OCI-LY1 (cell line): Measurements from ENCODE around the gene SCN2B.
A peak's percentile ranks its signal among the peaks of the same experiment; 100 is the strongest.

Source experiments
- H2AFZ ChIP-seq: fragments of 200-600 bp; sonication (generic), shearing (Covaris generic); 2 replicates; pipeline ENCODE4 v1.6.0; 2014; ENCODE audit warnings: antibody characterized with exemption, mild to moderate bottlenecking, low read length
- H3F3A ChIP-seq: fragments of 200-600 bp; sonication (generic), shearing (Covaris generic); 2 replicates; pipeline ENCODE4 v1.6.0; 2014; ENCODE audit warnings: mild to moderate bottlenecking, antibody characterized with exemption, low read length, moderate library complexity; ENCODE audit not compliant: insufficient read depth
- H3K27ac ChIP-seq: fragments of 200-600 bp; sonication (generic); 2 replicates; pipeline ENCODE4 v1.5.1; 2014; ENCODE audit warnings: low read length, mixed run types, mild to moderate bottlenecking, low read depth; ENCODE audit not compliant: poor library complexity, severe bottlenecking
- H3K27me3 ChIP-seq: fragments of 200-600 bp; sonication (generic); 2 replicates; pipeline ENCODE4 v1.6.0; 2014; ENCODE audit warnings: antibody characterized with exemption, mild to moderate bottlenecking, low read length, moderate library complexity; ENCODE audit not compliant: insufficient read depth
- H3K36me3 ChIP-seq: fragments of 200-600 bp; sonication (generic); 2 replicates; pipeline ENCODE4 v1.6.1; 2014; ENCODE audit warnings: mild to moderate bottlenecking, antibody characterized with exemption, low read length, moderate library complexity, mixed read lengths; ENCODE audit not compliant: insufficient read depth
- H3K4me1 ChIP-seq: fragments of 200-600 bp; sonication (generic); 2 replicates; pipeline ENCODE4 v1.5.1; 2014; ENCODE audit warnings: mild to moderate bottlenecking, low read length, moderate library complexity; ENCODE audit not compliant: insufficient read depth, severe bottlenecking
- H3K4me2 ChIP-seq: fragments of 200-600 bp; sonication (generic), shearing (Covaris generic); 2 replicates; pipeline ENCODE4 v1.6.1; 2014; ENCODE audit warnings: low read length
- H3K4me3 ChIP-seq: fragments of 200-600 bp; sonication (generic); 2 replicates; pipeline ENCODE4 v1.5.1; 2014; ENCODE audit warnings: low read length, low read depth, mild to moderate bottlenecking, mixed read lengths; ENCODE audit not compliant: poor library complexity, severe bottlenecking
- H3K79me2 ChIP-seq: fragments of 200-600 bp; shearing (Covaris generic); 2 replicates; pipeline ENCODE4 v1.6.1; 2016; ENCODE audit warnings: mixed run types, low read length, mixed read lengths; ENCODE audit not compliant: insufficient read depth
- H3K9ac ChIP-seq: fragments of 200-600 bp; sonication (generic), shearing (Covaris generic); 2 replicates; pipeline ENCODE4 v1.6.1; 2014; ENCODE audit warnings: mild to moderate bottlenecking, low read length, mixed read lengths
- H3K9me2 ChIP-seq: fragments of 200-600 bp; sonication (generic), shearing (Covaris generic); 2 replicates; pipeline ENCODE4 v1.6.1; 2014; ENCODE audit warnings: low read depth, mild to moderate bottlenecking, low read length, mixed read lengths
- H3K9me3 ChIP-seq: fragments of 200-600 bp; shearing (Covaris generic); 2 replicates; pipeline ENCODE4 v1.6.1; 2014; ENCODE audit warnings: low read length, mixed read lengths
- H4K20me1 ChIP-seq: fragments of 200-600 bp; sonication (generic), shearing (Covaris generic); 2 replicates; pipeline ENCODE4 v1.6.0; 2016; ENCODE audit warnings: mild to moderate bottlenecking, low read length; ENCODE audit not compliant: insufficient read depth
- CTCF ChIP-seq: fragments of 200-600 bp; sonication (generic), shearing (Covaris generic); IDR thresholded peaks from 2 replicates; pipeline ENCODE4 v1.5.1; 2017; ENCODE audit warnings: mild to moderate bottlenecking, antibody characterized with exemption, low read length, moderate library complexity, mixed read lengths
- EZH2 ChIP-seq: fragments of 200-600 bp; sonication (generic), shearing (Covaris generic); IDR thresholded peaks from 2 replicates; pipeline ENCODE4 v1.8.0; 2017; ENCODE audit warnings: borderline replicate concordance, mixed run types, mild to moderate bottlenecking, antibody characterized with exemption, low read length, moderate library complexity, mixed read lengths

The SCN2B gene

GRCh38 chr11:118171269-118172062 is 5.0 kb downstream of the SCN2B start:
- Histone ChIP-seq H3K9me3 (no peaks in the 10 kb centered on the region), H3K79me2 (no peaks in the 10 kb centered on the region), H3K36me3 (no peaks in the 10 kb centered on the region), H3K4me1 (no peaks in the 10 kb centered on the region), H3K9ac (no peak overlapping the region), H3K27ac (no peak overlapping the region), H3K9me2 (no peaks in the 10 kb centered on the region), H3K27me3 (no peaks in the 10 kb centered on the region; the same call in 1 of the 2 replicates), H4K20me1 (no peaks in the 10 kb centered on the region), H3K4me2 (no peak overlapping the region), H3K4me3 (no peak overlapping the region), H3F3A (no peaks in the 10 kb centered on the region), H2AFZ (no peak overlapping the region)
- TF ChIP-seq CTCF (peak; percentile 79), EZH2 (no peak)

GRCh38 chr11:118170882-118171268 is 5.6 kb downstream of the SCN2B start:
- TF ChIP-seq EZH2 (no peak), CTCF (no peak)
- Histone ChIP-seq H3K9ac (no peak overlapping the region), H3K27ac (no peak overlapping the region), H3K9me3 (no peaks in the 10 kb centered on the region), H3F3A (no peaks in the 10 kb centered on the region), H3K9me2 (no peaks in the 10 kb centered on the region), H3K4me2 (no peak overlapping the region), H2AFZ (no peak overlapping the region), H3K4me1 (no peaks in the 10 kb centered on the region), H3K36me3 (no peaks in the 10 kb centered on the region), H3K27me3 (no peaks in the 10 kb centered on the region; the same call in 1 of the 2 replicates), H3K79me2 (no peaks in the 10 kb centered on the region), H3K4me3 (no peak overlapping the region), H4K20me1 (no peaks in the 10 kb centered on the region)

DNA sequence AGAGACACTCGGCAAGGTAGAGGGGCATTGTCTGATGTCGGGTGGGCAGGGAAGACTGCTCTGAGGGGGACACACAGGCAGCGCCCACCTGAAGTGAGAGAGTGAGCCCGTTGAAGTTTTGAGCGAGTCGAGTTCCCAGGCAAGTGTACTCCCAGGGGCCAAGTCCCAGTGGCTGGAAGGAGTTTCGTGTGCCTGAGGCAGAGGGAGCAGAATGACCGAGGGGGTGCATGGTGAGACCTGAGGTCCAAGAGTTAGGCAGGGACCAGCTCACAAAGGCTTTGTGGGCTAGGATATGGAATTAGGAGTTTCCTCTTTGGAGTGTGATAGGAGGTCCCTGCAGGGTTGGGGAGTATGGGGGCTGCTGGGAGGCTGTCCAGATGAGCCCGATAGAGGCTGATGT is 6.2 kb downstream of the SCN2B start:
- no peaks in the 10 kb centered on the region for H3K9me2 ChIP-seq
- no peak overlapping the region for H3K9ac ChIP-seq
- no peak overlapping the region for H2AFZ ChIP-seq
- no peaks in the 10 kb centered on the region for H4K20me1 ChIP-seq
- no peak overlapping the region for H3K4me2 ChIP-seq
- no peaks in the 10 kb centered on the region for H3K36me3 ChIP-seq
- H3K27ac ChIP-seq = no peak overlapping the region
- no peaks in the 10 kb centered on the region for H3K9me3 ChIP-seq
- TF ChIP-seq CTCF = no peak
- no peaks in the 10 kb centered on the region for H3K4me1 ChIP-seq
- H3K4me3 ChIP-seq = no peak overlapping the region
- H3F3A ChIP-seq = no peaks in the 10 kb centered on the region
- H3K79me2 ChIP-seq = no peaks in the 10 kb centered on the region
- H3K27me3 ChIP-seq = no peaks in the 10 kb centered on the region; the same call in 1 of the 2 replicates
